GM21526 (cell line): ENCODE data around the gene EPS15.

Source experiments
- ATAC-seq: cut with Tn5 transposase; IDR thresholded peaks from one replicate; pipeline ENCODE4 v1.9.1; 2021; ENCODE audit warnings: moderate library complexity; ENCODE audit not compliant: unreplicated experiment, low FRiP score

EPS15 gene

DNA sequence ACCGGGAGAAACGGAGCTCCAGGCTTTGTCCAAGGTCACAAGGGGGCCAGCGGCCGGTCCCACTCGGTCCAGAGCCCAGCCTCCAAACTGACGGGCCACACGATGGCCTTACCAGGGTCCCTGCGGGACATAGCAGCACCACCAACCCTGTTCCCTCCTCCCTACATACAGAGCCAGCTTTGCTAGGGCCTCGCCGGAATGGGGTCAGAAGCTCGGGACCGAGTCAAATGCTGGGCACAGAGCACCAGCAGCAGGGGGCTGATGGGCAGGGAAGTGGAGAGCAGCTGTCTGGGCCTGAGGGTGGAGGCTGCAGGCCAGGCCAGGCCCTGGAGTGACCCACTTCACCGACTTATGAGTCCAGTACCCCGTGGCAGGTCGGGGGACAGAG is 173.8 kb downstream of the EPS15 start:
- no peak for ATAC-seq

DNA sequence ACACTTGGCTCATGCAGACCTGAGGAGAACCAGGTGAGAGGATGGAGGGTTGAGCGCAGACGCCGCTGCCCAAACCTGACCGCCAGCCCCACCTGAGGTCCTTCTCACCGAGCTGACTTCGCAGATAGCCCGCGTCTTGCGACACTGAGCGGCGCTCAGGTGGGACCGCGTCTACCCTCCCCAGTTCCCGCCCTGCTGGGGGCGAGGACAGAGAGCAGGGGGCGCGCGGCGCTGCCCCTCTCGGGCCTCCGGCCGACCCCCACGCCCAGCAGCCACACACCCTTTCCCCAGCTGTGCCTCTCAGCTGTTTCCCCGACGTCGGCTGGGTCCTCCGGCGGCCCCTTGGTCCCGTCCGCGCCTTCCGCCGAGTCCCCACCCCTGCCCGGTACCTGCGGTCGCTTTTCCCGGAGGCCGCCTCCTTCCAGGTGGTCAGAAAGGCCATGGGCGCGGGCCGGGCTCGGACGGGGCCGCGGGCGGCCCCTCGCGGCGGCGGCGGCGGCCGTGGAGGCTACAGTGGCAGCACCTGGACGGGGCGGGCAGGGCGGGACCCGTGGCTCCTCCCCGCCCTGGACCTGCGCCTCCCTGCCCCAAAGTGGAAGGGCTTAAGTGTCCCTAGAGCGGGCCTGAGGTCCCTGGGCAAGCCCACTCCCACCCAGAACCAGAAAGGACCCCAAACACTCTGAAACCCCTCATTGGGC is 174.3 kb downstream of the EPS15 start:
- ATAC-seq, result no peak

DNA sequence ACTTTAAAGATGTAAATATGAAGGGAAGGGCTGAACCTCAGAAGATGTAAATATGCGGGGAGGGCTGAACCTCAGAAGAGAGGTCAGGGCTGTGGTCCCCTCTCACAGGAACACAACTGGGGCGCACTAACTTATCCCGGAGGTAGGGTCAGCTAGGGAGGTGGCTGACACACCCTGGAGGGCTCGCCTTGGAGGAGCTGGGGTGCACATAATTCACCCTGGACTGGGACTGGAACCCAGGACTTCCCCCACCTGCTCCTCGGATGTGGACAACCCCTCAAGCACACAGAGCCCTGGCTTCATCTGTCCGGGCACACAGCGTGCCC is 174.8 kb downstream of the EPS15 start:
- ATAC-seq, result no peak

DNA sequence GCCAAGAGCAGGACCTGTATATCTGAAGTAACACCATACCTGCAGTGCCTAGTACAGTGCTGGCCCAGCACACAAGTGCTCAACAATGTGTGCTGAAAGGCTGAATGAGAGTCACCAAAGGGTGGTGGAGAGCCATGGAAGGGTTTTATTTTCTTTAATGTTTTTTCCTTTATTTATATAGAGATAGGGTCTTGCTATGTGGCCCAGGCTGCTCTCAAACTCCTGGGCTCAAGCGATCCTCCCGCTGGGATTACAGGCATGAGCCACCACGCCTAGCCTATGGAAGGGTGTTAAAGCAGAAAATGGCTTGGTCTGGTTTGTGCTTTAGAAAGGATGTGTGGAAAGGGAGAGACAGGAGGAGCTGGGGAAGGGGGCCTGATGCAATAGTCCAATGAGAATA is 175.4 kb downstream of the EPS15 start:
- ATAC-seq, result no peak

DNA sequence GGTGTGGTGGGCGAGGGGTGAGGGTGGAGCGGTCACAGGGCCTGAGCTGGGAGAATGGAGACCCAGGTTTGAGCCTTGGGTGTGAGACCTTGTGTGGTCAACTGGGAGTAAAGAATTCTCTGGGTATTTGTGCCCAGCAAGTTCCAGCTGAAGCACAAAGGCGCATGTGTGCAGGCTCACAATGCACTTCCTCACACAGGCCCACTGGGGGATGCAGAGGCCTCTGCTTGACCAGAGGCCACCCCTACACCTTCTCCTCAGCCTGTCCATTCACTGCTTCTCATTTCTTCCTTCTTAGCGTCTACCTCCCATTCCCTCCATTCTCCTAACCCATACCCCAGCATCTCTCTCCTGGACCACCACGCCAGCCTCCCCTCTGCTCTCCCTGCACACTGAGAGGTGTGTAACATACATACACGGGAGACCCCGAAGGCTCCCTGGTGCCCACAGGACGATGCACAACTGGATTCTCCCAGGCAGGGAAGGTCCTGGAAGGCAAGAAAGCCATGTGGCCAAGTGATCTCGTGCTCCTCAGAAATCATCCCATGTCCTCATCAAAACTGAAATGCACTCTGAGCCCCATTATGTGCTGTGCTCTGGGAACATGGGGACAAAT is 176.4 kb downstream of the EPS15 start:
- no peak for ATAC-seq

DNA sequence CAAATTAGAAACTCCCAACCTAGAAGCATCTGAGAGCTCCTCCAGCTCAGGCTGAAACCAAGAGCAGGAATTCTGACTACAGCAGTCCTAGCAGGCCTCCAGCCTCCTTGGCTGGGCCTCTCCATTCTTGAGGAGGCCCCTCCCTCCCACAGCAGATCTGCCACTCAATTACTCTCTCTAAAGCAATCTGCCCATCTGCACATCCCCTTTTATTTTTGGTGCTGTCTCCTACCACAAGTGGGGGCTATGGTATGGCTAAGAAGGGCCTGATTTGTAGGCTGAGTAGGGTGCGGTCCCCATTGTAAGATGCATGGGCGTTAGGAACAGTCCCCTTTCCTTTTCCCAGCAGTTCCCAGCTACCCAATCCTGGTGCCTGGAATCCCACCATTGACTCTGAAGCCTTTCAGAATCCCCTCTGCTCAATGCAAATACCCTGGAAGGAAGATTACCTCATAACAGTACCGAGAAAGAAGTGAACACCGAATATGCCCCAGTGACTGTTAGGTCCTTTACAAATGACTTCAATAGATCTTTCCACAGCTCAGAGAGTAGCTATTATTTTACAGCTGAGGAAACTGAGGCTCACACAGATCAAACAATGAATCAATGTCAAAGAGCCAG is 177.1 kb downstream of the EPS15 start:
- peak; percentile 51 for ATAC-seq

DNA sequence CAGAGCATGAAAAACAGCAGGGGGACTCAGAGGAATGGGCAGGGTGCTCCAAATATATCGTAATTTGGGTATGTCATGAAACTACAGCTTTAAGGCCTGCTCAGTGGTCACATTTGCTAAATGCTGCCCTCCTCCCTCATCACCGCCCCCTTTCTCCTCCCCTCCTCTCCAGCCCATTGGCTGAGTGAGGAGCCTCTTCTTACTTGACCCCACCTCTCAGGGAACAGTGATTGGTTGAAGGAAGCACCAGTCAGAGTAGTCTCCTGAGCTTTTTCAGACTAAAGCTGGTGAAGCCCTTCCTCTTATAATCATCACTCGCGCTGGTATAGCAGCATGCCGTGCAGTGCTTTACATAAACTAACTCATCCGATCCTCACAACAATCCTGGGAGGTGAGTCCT is 178.7 kb downstream of the EPS15 start:
- ATAC-seq, result no peak

DNA sequence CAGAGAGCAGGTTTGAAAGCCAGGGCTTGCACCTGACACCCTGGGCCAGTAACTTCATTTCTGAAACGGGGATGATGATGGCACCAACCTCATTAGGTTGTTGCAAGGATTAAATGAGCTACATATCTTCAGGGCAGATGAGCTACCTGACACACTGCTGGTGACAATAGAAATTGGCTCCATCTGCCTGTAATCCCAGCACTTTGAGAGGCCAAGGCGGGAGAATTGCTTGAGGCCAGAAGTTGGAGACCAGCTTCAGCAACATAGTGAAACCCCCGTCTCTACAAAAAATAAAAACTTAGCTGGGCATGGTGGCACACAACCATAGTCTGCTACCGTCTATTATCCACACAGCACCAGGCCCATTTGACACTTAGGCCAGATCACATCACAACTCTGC is 182.4 kb downstream of the EPS15 start:
- no peak for ATAC-seq

DNA sequence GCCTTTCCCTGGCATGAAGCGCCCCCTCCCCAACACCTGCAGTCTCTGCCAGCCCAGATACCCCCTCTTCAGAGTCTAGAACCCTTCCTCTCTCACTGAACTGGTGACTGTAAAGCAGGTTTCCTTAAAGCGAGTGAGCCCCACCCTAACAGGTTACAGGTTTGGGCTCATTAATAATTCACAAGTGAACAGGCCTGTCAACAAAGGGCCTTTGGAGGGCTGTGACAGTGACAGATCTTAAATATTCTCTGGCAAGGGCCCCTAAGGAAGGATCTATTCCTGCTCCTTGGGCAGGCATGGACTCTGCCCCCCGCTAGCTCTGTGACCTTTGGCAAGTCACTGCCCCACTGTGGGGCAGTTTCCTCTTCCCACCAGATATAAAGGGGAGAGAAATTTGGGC is 183.1 kb downstream of the EPS15 start:
- no peak for ATAC-seq

DNA sequence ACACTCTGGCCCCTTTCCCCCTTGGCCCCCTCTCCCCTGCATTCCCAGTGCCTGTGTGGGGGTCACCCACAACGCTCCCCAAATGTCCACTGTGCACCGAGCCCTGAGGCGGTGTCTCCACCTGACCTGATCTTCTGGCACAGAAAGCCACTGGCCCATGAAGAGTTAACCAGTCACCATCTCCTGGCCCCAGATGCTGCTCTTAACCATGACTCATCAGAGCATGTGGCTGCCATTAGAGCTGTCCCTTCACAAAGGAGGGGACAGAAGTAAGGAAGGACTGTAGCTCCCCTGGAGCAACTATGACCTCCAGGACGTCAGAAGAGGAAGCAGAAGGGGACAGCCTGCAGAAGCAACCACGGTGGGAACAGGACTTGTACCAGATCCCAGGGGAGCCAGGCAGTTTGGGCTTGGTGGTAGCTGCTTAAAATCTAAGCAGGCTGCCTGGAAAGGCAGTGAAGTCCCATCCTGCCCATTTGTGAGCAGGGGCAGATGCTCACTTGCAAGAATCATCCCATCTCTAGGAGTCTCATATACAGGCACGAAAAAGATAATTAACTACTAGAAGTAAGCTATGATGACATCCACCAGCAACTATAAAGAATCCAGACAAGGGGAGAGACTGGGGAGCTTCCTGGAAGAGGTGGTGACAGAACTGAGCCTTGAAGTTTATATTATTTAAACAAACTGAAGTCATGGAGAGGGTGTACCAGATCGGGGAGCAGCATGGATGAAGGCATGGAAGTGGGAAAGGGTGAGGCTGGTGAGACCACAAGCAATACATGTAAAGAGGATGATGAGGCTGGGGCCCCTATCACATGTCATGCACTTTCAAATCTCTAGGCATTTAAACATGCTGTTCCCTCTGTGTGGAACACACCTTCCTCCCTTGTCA is 187.6 kb downstream of the EPS15 start:
- ATAC-seq, result no peak

DNA sequence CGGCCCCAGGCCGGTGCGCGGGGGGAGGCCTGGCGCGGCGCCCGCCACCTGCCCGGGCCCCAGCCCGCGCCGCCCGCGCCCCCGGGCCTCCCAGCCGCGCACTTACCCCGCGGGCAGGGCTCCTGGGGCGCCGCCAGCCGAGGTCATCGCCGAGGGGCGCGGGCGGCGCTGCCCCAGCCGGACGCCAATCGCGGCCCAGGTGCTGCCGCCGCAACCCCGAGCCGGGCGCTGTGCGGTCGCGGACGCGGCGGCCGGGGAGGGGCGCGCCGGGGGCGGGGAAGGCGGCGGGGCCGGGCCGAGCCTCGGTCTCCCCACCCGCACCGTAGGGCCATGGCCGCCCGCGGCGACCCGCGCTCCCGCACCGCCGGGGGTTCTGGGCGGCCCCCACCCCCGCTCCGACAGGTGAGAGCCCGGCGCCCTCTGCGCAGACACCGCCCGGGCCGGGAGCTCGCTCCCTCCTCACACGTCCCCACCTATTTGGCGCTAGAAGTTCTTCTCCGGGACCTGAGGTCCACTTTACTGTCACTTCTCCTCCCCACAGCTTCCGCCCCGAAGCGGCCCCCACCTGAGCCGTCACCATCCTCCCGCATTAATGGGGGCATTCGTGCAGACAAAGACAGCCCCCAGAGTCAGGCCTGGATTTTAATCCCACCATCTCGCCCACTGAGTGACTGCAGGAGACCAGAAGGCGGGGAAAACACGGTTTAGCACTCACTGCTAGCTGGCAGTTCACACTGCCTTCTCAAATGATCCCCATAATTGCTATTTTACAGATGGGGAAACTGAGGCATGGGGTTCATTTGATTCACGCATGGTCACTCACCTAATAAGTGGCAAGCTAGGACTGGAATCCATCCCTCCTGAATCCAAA is 188.5 kb downstream of the EPS15 start, which contains the start of gene TTC39A:
TSS of gene TTC39A (minus strand) at position 232 of the 871 bp plus-strand sequence. CDS start at position 147, 85 bp downstream.
- no peak for ATAC-seq

DNA sequence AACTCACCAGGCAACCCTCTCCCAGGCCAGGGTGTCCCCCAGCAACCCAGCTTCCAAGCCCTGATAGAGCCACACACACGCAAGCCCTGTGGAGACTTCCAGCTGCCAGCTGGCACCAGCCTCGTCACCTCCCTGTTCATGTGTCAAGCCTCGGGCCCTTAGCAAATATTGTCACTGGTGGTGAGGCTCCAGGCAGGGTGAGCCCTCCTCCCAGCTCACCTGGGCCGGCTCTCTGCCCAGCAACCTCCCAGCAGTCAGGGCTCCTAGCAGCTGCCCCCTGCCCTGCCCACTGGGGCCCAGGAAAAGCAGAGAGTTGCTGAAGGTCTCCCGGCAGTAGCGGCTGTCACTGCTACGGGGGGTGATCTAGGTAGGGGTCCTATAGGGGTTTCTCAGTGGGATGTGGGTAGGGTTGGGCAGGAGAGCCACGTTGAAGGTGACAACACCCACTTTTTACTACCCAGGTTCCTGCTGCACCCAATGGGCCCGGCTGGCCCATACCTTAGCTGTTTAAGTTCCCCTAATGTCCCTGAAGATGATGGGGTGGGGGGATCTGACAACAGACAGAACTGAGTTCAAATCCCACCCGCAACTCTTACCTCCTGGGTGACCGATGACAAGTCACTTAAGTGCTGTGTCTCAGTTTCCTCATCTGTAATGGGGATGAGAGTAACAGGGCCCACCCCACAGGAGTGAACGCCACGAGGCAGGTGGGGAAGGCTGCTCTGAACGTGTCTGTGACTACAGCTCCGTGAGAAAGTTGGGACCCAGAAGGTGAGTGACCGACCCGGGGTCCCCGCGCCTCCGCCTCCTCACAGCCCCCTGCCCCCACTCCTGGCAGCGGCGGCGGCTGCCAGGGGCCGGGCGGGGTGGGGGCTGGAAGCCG is 189.4 kb downstream of the EPS15 start:
- ATAC-seq, result no peak

DNA sequence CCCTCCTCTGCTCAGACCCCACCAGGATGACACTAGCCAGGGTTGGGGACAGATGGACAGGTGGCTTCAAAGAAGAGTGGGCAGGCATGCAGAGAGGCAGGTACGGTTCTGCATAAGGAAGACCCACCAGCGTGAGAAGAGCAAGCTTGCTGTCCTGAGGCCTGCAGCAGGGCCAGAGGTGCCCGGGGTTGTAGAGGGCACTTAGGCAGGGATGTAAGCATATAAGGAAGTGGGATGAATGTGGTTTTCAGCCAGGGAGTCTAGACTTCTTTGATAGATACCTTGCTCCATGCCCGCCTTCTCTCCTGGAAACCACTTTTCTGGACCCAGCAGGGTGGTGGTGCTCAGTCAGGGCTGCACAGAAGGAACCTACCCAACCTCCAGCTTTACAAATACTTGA is 190.1 kb downstream of the EPS15 start:
- ATAC-seq, result no peak

DNA sequence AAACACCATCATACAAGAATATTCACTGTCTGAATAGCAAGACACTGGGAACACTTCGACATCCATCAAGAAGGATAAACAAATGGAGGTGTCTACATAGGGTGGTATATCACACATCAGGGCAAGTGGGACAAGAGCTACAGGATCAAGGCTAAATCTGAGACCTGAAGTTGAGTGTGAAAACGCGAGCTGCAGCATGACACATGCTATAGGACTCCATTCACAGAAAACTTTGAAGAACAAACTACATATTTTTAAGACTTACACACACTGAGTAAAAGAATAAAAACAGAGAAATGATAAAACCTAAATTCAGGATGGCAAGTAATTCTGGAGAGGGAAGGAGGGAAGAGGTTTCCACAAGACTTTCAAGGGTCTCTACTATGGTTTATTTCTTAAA is 190.8 kb downstream of the EPS15 start:
- ATAC-seq, result no peak

DNA sequence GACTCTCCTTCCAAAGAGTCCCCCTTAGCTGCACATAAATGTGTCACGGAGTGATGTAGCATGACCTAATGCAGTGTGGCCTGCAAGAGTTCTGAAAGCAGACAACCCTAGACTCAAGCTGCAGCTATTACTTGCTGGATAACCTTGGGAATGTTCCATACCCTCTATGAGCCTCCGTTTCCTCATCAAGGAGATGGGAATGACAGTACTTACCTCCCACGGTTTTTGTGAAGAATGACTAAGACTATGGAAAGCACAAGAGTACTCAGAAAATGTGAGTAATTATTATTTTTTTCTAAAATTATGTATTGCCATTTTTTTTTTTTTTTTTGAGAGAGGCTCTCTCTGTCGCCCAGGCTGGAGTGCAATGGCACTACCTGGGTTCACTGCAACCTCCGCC is 191.7 kb downstream of the EPS15 start:
- ATAC-seq, result no peak

DNA sequence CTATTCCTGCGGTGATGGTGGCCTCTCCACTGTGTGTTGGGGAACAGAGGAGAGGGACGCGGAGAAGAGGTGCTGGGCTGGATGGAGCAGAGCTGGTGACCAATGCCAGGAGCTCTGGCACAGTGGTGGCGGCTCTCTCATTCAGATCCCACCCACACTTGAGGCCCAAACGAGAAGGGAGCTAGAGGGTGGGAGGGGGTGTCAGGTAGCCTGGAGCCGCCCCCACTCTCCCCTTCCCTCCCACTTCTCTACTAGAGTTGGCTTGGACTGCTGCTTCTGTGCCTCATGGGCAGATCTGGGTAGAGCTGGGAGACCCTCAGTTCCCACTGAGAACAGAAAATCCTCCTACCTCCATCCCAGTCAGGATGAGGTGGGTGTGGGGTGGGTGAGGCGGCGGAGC is 192.2 kb downstream of the EPS15 start:
- ATAC-seq, result no peak

DNA sequence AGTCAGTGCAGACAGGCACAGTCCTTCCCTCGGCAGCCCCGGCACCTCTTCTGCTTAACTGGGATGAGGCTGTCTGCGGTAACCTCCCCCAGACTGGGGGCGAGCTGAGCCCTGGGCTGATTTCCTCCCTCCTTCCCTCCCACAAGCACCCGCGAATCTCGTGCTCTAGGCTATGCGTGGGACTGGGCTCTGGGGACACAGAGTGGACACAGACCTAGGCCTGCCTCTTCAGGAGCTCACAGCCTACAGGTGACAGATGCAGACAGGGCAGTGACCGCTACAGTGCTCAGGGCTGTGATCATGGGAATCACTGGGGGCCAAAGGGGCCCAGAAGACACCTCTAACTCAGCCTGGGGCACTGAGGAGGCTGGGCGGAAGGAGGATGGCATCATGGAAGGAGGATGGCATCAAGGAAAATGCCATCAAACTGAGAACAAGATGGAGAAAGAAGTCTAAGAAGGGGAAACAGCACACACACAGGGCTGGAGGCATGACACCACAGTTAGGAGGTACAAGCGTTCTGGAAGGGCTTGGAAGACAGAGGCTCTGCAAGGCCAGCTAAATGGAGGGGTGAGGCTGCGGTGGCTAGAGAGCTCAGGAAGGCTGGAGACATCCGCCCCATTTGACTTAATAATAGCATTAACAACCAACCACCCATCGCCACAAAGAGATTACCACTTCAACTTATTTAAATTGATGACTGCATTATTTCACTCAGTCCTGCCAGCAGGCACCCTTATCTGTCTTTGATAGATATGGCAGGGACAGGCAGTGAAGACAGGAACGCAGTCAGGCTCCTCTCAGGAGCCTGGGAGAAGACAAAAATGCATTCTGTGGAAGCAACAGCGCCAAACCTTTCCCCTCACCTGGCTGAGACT is 192.9 kb downstream of the EPS15 start:
- ATAC-seq, result no peak

DNA sequence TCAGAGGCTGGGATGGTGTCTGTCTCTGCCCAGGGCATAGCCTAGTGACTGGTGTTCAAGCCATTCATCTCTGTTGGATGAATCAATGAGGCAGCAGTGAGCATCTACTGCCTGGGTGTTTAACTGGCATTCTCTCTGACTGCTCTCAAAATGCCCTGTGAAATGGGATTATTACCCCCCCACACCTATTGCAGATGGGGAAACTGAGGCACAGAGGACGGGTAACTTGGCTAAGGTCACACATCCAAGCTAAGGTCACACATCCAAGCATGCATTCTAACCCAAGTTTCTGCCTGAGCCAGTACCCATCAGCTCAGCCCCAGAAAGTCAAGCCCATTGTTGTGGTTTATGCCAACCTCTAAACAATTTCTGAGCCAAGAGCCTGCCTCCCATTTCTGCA is 193.7 kb downstream of the EPS15 start:
- ATAC-seq, result no peak
